ENCODE measurements around the gene SNAPIN.
"Not testable (repeated sequence)": the region's sequence is repeated elsewhere in the genome, so short reads cannot be mapped to it uniquely, and the experiment has no call there.

The SNAPIN gene

DNA sequence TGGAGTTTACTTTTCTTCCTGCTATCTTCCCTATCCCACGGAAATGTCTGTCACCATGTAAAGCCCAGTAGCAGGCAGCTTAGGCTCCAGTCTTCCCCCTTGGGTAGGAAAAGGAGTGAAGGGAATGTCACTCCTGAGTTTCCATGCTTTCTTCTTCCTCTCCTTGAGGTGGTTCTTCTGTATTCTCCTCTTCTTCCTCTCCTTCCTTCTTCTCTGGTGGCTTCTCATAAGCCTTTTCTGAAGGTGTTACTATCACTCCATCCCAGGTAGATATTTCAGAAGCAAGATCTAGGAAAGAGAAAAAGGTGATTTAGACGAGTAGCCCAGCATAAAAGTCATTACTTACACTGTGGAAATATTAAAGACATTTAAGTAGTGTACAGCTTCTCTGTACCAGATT is 3.8 kb downstream of the SNAPIN start:
- no peak overlapping the region for H3K4me3 ChIP-seq (ENCODE audit: low read length)
- no peaks in the 10 kb centered on the region for H3K9me3 ChIP-seq (ENCODE audit: low read length)
- H3K4me1 ChIP-seq (ENCODE audit: insufficient read depth, low read length): peaks cover 14% of the 10 kb centered on the region
- H3K36me3 ChIP-seq (ENCODE audit: insufficient read depth, low read length): peaks cover 67% of the 10 kb centered on the region
- no peak overlapping the region for H2AFZ ChIP-seq (ENCODE audit: low read depth, low read length)
- no peaks in the 10 kb centered on the region for H3K27me3 ChIP-seq (ENCODE audit: insufficient read depth, low read length)

DNA sequence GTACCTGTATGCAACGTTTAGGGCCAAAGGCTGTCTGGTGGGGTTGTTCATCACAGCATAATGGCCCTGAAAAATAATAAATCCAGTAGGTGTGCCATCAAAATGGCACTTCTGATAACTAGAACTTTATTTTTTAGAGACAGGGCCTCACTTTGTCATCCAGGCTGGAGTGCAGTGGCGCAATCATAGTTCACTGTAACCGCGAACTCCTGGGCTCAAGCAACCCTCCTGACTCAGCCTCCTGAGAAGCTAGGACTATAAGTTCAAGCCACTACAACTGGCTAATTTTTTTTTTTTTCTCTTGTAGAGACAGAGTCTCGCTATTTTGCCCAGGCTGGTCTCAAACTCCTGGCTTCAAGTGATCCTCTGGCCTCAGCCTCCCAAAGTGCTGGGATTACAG is 4.7 kb downstream of the SNAPIN start:
- Histone ChIP-seq H3K27me3 (ENCODE audit: insufficient read depth, low read length) (no peaks in the 10 kb centered on the region), H3K4me1 (ENCODE audit: insufficient read depth, low read length) (peaks cover 14% of the 10 kb centered on the region), H3K9me3 (ENCODE audit: low read length) (no peaks in the 10 kb centered on the region), H3K4me3 (ENCODE audit: low read length) (no peak overlapping the region), H2AFZ (ENCODE audit: low read depth, low read length) (no peak overlapping the region), H3K36me3 (ENCODE audit: insufficient read depth, low read length) (peaks cover 77% of the 10 kb centered on the region)

DNA sequence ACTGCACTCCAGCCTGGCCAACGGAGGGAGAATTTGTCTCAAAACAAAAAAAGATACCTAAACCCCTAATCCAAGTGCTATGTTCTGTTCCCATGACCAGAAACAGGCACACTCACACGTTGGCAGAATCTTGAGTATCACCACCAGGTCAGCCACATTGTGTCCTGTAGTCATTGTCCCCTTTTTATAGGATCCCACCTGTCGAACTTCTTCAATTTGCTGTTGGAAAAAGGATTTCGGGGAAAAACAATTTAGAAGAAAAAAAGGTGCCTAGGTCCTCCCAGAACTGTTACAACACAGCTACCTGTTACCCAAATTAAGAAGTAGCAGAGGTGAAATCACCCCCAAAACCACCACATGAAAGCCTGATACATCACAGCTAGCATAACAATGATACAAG is 8.9 kb downstream of the SNAPIN start:
- Histone ChIP-seq H3K4me1 (ENCODE audit: insufficient read depth, low read length) (peaks cover 14% of the 10 kb centered on the region), H3K4me3 (ENCODE audit: low read length) (no peak overlapping the region), H2AFZ (ENCODE audit: low read depth, low read length) (no peak overlapping the region), H3K27me3 (ENCODE audit: insufficient read depth, low read length) (no peaks in the 10 kb centered on the region), H3K36me3 (ENCODE audit: insufficient read depth, low read length) (peaks cover 75% of the 10 kb centered on the region), H3K9me3 (ENCODE audit: low read length) (no peaks in the 10 kb centered on the region)

DNA sequence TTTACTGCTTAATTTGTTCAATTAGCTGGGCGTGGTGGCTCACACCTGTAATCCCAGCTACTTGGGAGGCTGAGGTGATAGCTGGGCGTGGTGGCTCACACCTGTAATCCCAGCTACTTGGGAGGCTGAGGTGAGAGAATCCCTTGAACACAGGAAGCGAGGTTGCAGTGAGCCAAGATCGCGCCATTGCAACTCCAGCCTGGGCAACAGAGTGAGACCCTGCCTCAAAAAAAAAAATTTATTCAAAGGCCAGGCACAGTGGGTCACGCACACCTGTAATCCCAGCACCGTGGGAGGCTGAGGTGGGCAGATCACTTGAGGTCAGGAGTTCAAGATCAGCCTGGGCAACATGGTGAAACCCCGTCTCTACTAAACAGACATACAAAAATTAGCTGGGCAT is 10.2 kb downstream of the SNAPIN start:
- Histone ChIP-seq H3K36me3 (ENCODE audit: insufficient read depth, low read length) (peaks cover 63% of the 10 kb centered on the region), H3K4me1 (ENCODE audit: insufficient read depth, low read length) (peaks cover 14% of the 10 kb centered on the region)
- not testable (repeated sequence) for H2AFZ ChIP-seq (ENCODE audit: low read depth, low read length); H3K27me3 ChIP-seq (ENCODE audit: insufficient read depth, low read length); H3K4me3 ChIP-seq (ENCODE audit: low read length); H3K9me3 ChIP-seq (ENCODE audit: low read length)

DNA sequence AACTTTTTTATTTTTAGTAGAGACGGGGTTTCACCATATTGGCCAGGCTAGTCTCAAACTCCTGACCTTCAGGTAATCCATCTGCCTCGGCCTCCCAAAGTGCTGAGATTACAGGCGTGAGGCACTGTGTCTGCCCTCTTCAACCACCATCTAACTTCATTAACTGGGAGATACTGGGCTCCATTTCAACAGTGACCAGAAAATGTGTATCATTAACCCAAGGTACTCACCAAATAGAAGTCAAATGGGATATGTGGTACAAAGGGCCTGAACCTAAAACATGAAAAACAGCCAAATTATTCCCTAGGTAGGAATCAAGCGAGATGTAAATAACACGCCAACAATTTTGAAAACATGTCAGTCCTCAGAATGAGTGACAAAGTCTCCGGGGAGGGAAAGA is 11.1 kb downstream of the SNAPIN start:
- peaks cover 54% of the 10 kb centered on the region for H3K36me3 ChIP-seq (ENCODE audit: insufficient read depth, low read length)

DNA sequence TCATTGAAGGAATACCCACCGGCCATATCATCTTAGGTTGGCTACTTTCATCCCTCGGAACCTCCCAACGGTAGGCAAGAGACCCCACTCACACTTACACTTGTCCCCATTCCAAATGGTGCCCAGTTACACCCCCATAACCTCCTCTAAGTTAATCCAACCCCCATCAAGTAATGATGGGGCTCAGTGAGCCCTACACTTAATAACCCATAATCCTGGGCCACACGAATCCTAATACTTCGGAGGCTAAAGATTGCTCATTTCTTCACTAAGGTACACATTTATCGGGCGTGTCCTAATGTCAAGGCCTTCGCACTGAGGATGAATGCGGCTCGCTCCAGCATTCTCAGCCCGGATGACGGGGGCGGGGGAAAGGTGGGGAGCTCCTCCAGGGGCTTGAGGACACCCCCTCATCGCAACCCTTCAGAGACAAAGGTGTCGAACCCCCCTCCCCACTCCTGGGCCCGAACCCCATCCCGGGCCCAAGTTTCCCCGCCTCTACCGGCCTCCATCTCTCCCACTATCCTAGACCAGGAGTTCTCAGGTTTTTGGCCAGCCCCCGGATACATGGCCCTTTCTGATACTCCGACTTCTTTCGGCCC is 11.9 kb downstream of the SNAPIN start:
- no peak overlapping the region for H2AFZ ChIP-seq (ENCODE audit: low read depth, low read length)
- no peaks in the 10 kb centered on the region for H3K9me3 ChIP-seq (ENCODE audit: low read length)
- peaks cover 46% of the 10 kb centered on the region for H3K36me3 ChIP-seq (ENCODE audit: insufficient read depth, low read length)
- no peaks in the 10 kb centered on the region for H3K27me3 ChIP-seq (ENCODE audit: insufficient read depth, low read length)
- H3K4me1 ChIP-seq (ENCODE audit: insufficient read depth, low read length): peaks cover 14% of the 10 kb centered on the region
- H3K4me3 ChIP-seq (ENCODE audit: low read length): peak overlapping the region; percentile 91

More for the DNA sequence above, 11.1 kb downstream of the SNAPIN start:
- Histone ChIP-seq H3K9me3 (ENCODE audit: low read length) (no peaks in the 10 kb centered on the region), H3K27me3 (ENCODE audit: insufficient read depth, low read length) (no peaks in the 10 kb centered on the region), H2AFZ (ENCODE audit: low read depth, low read length) (no peak overlapping the region), H3K4me1 (ENCODE audit: insufficient read depth, low read length) (peaks cover 14% of the 10 kb centered on the region), H3K4me3 (ENCODE audit: low read length) (peak overlapping the region; percentile 91)

DNA sequence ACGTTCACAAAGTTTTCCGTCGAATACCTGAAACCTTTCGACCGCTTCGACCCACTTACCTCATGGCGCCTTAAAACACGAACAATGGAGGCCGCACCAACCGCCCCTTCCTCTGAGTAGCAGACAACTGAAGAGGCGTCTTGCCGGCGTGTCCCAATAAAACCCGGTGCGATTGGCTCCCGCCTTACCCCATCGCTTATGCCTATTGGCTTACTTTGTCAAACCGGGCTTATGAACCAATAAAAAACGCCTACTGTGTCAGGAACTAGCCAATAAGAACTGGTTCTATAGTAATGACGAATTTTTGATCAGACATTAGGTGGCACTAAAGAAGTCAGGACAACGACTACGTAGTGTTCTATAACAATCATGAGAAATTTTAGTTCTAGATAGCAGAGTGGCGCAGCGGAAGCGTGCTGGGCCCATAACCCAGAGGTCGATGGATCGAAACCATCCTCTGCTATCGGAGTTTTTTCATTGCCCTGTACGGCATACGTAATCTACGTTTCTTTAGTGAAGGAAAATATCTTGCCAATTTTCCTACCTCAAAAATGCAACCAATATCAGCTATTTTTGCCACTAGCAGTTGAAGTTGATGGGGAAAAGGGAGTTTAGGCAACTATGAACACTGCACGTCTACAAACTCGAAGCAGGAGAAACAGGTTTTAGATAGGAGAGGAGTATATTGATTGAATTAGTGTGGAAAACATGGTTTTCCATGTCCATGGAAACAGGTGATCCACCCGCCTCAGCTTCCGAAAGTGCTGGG is 12.5 kb downstream of the SNAPIN start, which contains the start of gene ILF2:
Gene ILF2 (minus strand): TSS at position 135 of the 769 bp plus-strand sequence. CDS start 71 bp downstream, at position 64.
- no peaks in the 10 kb centered on the region for H3K27me3 ChIP-seq (ENCODE audit: insufficient read depth, low read length)

DNA sequence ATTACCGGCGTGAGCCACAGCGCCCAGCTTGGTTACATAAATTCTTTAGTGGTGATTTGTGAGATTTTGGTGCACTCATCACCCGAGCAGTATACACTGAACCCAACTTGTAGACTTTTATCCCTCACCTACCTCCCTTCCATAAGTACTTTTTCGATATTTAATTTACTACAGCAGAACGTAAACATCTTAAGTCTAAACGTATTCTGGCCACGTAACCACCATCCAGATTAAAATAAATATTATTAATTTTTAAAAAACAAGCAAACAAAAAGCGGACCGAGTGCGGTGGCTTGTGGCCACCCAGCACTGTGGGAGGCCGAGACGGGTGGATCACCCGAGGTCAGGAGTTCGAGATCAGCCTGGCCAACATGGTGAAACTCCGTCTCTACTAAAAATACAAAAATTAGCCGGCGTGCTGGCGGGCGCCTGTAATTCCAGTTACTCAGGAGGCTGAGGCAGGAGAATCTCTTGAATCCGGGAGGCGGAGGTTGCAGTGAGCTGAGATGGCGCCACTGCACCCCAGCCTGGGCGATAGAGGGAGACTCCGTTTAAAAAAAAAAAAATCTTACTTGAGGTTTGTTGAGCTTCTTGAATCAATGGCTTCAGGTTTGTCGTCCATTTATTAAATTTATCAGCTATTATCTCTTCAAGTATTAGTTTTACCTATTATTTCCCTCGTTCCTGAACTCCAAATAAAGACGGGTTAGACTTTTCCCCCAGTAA is 13.3 kb downstream of the SNAPIN start:
- Histone ChIP-seq H3K4me3 (ENCODE audit: low read length) (peak overlapping the region; percentile 56), H2AFZ (ENCODE audit: low read depth, low read length) (peak overlapping the region; percentile 91), H3K36me3 (ENCODE audit: insufficient read depth, low read length) (peaks cover 32% of the 10 kb centered on the region), H3K4me1 (ENCODE audit: insufficient read depth, low read length) (peaks cover 14% of the 10 kb centered on the region)
- not testable (repeated sequence) for H3K27me3 ChIP-seq (ENCODE audit: insufficient read depth, low read length); H3K9me3 ChIP-seq (ENCODE audit: low read length)

More for the DNA sequence above, 12.5 kb downstream of the SNAPIN start, which contains the start of gene ILF2:
- H2AFZ ChIP-seq (ENCODE audit: low read depth, low read length): peak within 1 kb of the TSS; percentile 91
- H3K4me3 ChIP-seq (ENCODE audit: low read length): peak within 1 kb of the TSS; percentile 91
- no peaks in the 10 kb centered on the region for H3K9me3 ChIP-seq (ENCODE audit: low read length)
- H3K36me3 ChIP-seq (ENCODE audit: insufficient read depth, low read length): peaks cover 39% of the 10 kb centered on the region
- peaks cover 14% of the 10 kb centered on the region for H3K4me1 ChIP-seq (ENCODE audit: insufficient read depth, low read length)

DNA sequence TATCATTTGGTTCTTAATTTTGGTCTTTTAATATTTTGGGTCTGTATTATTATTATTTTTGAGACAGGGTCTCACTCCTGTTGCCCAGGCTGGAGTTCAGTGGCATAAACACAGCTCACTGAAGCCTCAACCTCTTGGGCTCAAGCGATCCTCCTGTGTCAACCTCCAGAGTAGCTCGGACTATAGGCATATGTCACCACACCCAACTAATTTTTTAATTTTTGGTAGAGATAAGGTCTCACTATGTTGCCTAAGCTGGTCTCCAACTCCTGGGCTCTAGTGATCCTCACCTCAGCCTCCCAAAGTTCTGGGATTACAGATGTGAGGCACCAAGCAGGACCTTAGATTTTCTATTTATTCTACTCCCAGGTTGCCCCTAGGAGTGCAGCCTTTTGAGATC is 15.0 kb downstream of the SNAPIN start:
- H3K9me3 ChIP-seq (ENCODE audit: low read length): no peaks in the 10 kb centered on the region
- H3K4me1 ChIP-seq (ENCODE audit: insufficient read depth, low read length): peaks cover 22% of the 10 kb centered on the region
- H3K4me3 ChIP-seq (ENCODE audit: low read length): no peak overlapping the region
- no peak overlapping the region for H2AFZ ChIP-seq (ENCODE audit: low read depth, low read length)
- H3K36me3 ChIP-seq (ENCODE audit: insufficient read depth, low read length): peaks cover 15% of the 10 kb centered on the region
- H3K27me3 ChIP-seq (ENCODE audit: insufficient read depth, low read length): peaks cover 7% of the 10 kb centered on the region

DNA sequence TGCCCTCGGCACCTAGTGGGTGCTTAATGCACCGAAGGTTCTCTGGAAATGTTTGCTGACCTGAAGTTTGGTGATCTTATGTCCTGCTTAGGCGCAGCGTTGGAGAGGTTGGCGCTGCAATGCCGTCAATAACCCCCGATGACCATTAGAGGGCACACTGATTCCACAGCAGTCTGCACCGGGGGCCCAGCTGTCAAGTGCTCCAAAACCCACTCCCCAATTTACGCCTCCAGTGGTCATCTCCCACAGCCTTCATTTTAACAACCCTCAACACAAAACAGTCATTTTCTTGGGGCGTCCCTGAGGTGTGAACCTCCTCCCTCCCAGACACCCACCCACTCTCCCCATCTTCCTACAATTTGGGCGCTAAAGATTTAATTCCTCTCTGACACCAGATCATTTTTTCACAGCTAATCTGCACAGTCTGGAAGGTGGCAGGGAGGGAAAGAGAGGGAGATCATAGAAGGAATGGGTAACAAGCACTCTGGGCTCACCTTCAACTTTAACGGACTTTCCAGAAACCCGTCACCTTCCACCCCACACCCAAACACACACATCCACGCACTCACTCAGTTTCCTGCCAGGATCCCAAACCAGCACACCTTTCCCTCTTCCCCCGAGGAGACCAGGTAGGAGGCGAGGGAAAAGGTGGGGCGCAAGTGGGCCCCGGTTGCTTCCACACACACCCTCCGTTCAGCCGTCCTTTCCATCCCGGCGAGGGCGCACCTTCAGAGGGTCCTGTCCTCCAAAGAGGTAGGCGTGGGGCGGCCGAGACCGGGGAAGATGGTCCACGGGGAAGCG is 19.4 kb downstream of the SNAPIN start:
- Histone ChIP-seq H2AFZ (ENCODE audit: low read depth, low read length) (peak overlapping the region; percentile 83), H3K4me1 (ENCODE audit: insufficient read depth, low read length) (peaks cover 20% of the 10 kb centered on the region), H3K36me3 (ENCODE audit: insufficient read depth, low read length) (no peaks in the 10 kb centered on the region), H3K4me3 (ENCODE audit: low read length) (peak overlapping the region; percentile 35), H3K9me3 (ENCODE audit: low read length) (no peaks in the 10 kb centered on the region), H3K27me3 (ENCODE audit: insufficient read depth, low read length) (peaks cover 50% of the 10 kb centered on the region)

DNA sequence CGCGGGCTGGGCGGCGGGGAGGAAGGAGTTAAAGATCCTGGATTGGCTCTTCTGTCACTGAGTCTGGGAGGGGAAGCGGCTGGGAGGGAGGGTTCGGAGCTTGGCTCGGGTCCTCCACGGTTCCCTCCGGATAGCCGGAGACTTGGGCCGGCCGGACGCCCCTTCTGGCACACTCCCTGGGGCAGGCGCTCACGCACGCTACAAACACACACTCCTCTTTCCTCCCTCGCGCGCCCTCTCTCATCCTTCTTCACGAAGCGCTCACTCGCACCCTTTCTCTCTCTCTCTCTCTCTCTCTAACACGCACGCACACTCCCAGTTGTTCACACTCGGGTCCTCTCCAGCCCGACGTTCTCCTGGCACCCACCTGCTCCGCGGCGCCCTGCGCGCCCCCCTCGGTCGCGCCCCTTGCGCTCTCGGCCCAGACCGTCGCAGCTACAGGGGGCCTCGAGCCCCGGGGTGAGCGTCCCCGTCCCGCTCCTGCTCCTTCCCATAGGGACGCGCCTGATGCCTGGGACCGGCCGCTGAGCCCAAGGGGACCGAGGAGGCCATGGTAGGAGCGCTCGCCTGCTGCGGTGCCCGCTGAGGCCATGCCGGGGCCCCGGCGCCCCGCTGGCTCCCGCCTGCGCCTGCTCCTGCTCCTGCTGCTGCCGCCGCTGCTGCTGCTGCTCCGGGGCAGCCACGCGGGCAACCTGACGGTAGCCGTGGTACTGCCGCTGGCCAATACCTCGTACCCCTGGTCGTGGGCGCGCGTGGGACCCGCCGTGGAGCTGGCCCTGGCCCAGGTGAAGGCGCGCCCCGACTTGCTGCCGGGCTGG is 20.2 kb downstream of the SNAPIN start, which contains the start of gene NPR1:
Gene NPR1 (plus strand): TSS at position 170 of the 818 bp plus-strand sequence. CDS start 421 bp downstream, at position 591.
- no peaks in the 10 kb centered on the region for H3K9me3 ChIP-seq (ENCODE audit: low read length)
- peak within 1 kb of the TSS; percentile 83 for H2AFZ ChIP-seq (ENCODE audit: low read depth, low read length)
- peak within 1 kb of the TSS; percentile 35 for H3K4me3 ChIP-seq (ENCODE audit: low read length)
- peaks cover 58% of the 10 kb centered on the region for H3K27me3 ChIP-seq (ENCODE audit: insufficient read depth, low read length)
- no peaks in the 10 kb centered on the region for H3K36me3 ChIP-seq (ENCODE audit: insufficient read depth, low read length)
- peaks cover 20% of the 10 kb centered on the region for H3K4me1 ChIP-seq (ENCODE audit: insufficient read depth, low read length)
